GM18861 (cell line): ENCODE results near the gene SMARCA2.
A peak's percentile ranks its signal among the peaks of the same experiment; 100 is the strongest.

Experiments used
- ATAC-seq: cut with Tn5 transposase; IDR thresholded peaks from one replicate; pipeline ENCODE4 v1.9.1; 2021; ENCODE audit not compliant: unreplicated experiment

Gene SMARCA2

DNA sequence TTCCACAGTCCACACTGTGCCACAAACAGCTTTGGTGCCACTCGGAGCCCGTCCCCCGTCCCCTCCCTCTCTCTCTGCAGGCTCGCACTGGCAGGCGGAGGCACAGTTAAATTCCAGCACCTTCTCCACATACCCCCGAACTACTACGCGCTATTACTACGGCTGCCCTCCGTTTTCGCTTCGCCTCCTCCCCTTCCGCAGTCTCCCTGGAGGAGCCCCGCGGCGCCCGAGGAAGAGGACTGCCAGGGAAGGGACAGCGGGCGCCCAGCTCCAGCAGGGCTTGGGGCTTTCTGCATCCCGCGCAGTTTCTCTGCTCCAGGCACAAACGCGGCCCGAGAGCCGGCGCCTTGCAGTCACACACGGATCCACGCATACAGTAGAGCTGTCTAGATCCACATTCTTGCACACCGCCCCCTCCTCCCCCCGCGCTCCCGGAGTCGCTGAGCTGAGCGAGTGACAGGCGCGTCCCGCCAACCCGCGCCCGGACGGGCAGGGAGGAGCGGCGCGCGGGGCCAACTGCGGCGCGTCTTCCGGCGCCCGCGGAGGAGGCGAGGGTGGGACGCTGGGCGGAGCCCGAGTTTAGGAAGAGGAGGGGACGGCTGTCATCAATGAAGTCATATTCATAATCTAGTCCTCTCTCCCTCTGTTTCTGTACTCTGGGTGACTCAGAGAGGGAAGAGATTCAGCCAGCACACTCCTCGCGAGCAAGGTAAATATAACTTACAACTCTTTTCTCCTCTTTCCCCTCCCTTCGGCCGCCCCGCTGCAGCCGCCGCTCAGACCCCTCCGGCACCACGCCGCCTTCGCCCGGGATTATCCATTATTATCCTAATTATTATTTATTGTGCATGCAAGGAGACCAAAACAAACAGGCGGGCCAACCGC, at the start of gene SMARCA2:
TSS of gene SMARCA2 (plus strand) at position 652 of the 885 bp plus-strand sequence. CDS start 13,676 bp downstream, outside the sequence.
- peak; percentile 80 for ATAC-seq

DNA sequence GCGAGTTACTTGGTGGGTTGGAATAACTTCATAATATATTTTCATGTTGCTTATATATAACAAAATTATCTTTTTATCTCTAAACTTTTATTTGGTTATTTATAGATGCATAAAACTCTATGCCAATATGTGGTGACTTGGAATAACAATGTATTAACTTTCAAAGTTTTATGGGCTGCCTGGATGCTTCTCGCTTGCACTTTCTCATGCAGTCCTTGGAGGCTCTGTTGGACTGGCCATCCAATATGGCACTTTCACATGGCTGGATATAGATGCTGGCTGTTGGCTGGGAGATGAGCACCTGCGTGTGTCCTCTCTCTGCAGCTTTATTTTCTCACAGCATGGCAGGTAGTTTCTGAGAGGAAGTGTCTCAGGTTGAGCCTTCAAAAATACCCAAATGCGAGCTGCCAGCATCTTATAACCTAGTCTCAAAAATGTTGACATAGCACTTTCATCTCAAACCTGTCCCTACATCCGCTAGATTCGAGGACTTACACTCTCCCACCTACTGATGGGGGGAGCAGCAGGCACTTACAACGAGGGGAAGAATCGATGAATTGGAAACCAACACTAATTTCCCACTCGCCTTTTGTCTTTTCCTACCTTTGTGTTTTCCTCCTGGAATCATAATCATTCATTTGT, 48.3 kb upstream of the SMARCA2 start:
- ATAC-seq, result no peak

DNA sequence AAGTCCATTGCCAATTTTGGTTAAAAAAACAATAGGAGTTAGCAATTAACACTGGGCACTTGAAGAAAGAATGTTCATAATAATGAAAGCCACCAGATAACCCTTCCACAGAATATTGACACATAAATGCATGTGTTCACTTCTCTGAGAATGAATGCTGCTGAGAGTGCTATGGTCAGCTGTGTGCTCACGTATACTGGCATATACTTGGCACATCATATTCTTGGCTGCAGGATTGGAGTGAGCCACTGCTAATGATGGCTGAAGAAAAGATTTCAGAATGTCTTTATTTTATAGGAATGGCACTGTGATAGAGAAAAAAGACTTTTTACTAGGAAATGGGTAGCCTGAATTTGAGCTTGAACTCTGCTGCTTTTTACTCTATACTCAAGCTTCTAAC, 46.0 kb upstream of the SMARCA2 start:
- no peak for ATAC-seq

DNA sequence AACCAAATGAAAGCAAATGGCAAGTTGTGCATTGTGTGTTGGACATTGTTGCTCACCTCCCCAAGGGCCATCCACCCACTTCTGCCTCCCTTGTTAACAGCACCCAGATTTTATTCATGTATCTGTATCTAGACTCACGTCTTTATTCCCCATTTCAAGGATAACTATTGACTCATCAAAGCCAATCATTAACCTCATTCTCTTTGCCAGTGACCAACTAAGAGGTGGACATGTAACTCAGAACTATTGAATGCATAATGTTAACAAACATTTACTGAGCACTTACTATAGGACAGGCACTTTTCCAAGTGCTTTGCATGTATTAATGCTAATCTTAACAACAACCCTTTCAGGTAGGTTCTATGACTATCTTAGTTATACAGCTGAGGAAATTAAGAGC, 45.2 kb upstream of the SMARCA2 start:
- ATAC-seq, result no peak

DNA sequence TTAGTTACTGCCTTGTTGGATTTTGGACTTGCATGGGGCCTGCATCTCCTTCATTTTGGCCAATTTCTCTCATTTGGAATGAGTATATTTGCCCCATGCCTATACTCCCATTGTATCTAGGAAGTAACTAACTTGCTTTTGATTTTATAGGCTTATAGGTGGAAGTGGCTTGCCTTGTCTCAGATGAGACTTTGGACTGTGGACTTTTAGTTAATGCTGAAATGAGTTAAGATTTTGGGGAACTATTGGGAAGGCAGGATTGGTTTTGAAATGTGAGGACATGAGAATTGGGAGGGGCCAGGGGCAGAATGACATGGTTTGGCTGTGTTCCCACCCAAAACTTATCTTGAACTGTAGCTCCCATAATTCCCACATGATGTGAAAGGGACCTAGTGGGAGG, 42.5 kb upstream of the SMARCA2 start:
- no peak for ATAC-seq

DNA sequence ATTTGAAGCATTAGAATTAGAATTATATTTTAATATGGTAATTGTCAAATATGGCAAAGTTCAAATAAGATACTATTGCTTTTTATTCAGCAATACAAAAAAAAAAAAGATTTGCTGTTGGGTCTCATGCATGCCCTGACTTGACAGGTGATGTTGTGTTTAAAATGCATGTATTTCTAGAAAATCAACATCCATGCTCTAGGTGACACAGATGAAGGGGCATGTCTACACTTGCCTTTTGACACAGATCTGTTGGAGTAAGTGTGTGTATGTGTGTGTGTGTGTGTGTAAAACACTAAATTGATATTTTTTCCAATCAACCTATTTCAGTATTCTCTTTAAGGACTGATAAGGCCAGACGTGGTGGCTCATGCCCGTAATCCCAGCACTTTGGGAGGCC, 38.1 kb upstream of the SMARCA2 start:
- ATAC-seq, result no peak

DNA sequence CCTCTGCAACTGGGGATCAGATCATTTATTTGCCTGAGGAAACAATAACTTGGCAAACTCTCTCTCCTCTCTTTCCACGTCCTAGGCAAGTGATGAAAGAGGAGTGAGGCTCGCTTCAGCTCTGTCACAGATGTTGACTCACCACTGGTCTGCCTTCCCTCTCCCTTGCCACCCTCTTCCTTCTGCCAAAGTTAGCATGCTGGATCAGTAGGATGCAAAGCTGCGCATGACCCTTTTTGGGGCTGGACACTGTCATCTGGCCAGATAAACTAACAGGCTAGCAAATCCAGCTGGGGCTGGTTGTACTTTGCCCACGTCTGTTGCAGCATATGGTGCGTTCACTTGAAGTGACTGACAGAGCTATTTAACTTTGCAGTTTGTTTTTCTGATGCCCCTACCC, 36.2 kb upstream of the SMARCA2 start:
- no peak for ATAC-seq

DNA sequence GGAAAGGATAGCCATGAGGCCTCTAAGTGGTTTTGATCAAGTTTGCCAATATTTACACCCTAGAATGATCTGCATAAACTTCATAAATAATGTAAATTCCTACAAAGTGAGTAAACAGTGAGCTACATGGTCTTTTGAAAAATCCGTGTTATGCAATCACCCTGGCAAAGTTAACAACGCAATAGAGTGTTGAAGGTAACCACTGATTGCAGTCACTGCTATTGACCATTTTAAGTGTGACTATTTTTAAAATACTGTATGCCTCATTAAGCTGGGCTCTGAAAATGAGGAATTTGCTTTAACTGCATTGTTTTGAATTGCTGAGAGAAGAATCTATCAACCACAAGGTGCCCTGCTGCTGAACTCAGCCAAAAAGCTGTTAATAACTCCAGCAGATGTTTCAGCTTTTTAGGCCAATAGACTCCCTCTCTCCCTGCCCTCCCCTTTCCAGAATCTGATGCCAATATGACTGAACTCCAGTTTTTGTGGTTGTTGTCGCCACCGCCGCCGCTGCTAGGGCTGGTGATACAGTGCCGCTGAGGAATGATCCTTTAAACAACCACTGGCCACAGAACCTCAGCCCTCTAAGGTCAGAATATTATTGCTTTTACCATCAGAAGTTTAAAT, 35.3 kb upstream of the SMARCA2 start:
- ATAC-seq, result no peak

DNA sequence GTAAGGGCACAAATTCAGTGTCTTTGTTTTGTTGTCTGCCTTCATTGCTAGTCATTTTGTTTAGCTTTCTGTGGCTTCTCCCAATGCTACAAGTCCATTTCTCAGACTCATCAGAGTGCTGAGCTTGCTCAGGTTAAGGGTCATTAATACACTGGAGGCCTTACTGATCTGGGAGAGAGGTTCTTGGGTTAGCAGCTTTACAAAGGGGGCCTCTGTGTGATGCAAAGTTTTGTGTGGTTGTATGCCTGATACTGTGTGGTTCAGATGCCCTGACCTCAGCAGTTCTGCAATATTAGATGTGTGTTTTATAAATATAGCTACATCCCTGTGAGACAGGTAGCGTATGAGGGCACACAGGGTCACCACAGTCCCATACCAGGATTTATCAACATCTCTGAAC, 34.8 kb upstream of the SMARCA2 start:
- ATAC-seq, result no peak

DNA sequence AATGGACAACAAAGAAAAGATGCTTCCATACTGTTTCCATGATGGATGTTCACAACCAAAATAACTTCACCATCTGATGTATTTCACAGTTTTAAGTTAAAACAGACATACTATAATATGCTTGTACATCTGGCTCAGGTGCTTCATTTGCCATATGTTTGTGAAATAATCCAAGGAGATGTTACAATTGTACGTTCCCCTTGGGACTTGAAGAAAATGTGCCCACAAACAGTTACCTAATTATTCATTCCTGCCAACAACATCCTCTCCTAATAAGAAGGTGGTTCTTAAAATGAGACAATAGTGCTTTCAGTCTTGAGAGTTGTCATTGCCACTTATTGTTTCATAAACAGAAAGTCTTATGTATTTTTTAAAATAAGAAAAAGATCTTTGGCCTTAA, 33.1 kb upstream of the SMARCA2 start:
- ATAC-seq, result no peak

DNA sequence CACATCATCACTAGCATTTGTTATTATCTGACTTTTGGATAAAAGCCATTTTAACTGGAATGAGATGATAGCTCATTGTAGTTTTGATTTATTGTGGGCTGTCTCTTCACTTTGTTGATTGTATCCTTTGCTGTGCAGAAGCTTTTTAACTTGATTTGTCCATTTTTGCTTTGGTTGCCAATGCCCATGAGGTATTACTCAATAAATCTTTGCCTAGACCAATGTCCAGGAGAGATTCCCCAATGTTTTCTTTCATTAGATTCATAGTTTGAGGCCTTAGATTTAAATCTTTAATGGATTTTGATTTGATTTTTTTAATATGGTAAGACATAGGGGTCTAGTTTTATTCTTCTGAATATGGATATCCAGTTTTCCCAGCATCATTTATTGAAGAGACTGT, 28.8 kb upstream of the SMARCA2 start:
- no peak for ATAC-seq

DNA sequence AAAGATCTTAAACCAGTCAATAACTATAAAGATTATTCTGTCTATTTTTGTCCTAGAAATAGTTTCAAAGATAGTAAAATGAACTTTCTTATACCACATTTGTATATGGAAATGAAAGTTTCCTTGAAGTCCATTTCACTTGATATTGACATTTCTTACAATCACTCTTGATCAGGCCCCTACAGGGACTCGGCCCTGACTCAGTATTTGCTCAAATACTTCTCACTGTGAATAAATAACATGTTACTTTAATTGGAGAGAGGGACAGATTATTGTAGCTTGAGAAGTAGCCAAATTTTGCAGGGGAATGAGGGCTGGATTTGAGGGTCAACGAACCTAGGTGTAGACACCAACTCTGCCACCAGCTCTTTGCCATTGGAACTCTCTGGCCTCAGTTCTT, 25.6 kb upstream of the SMARCA2 start:
- ATAC-seq, result no peak

DNA sequence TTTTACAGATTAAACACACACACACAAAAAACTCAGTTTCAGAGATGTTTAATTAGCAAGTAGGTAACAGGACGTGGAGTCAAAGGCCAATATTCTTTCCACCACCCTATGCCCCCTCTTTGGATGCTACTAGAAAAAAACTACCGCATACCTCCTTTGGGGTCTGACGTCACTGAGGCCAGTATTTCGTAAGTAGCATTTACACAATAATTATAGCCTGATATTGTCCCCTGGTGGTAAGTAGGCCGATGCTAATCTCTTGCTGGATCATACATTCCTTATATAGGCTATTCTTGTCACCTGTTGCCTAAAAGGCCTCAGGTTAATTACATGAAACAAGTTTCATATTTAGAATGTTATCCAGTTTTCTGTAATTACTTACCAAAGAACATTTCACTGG, 21.0 kb upstream of the SMARCA2 start:
- no peak for ATAC-seq

DNA sequence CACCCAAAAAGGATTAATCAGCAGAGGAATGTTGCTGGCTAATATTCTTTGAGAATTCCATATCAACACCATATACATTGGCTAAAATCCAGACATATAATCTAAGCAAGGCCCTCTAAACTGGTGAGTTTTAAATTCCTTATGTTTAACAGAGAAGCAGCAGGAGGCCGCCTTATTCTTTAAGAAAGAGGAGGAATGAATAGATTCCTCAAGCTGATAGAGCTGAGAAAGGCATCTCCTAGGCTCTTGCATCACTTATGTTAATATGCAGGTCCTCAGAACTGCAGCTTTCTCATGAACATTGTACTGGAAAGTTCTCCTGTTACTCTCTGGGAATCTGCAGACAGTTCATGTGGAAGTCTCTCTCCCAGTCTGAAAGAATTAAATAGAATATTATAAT, 20.1 kb upstream of the SMARCA2 start:
- no peak for ATAC-seq

DNA sequence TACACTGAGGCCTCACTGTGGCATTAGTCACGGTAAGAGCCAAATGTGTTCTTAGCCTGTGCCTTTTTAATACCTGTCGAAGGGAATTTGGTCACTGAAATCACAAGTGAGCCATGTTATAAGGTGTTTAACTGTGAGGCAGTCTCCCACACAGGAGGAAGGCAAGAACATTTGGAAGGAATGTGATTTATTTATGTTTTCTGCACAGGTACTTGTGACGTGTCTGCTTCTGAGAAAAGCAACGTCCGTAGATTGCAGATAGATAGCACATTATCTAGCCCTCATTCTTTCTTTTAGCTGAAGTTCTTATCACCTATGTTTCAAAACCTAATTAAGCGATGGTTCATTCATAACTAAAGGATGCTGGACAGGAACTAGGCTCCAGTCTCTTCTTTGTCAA, 19.0 kb upstream of the SMARCA2 start:
- no peak for ATAC-seq

DNA sequence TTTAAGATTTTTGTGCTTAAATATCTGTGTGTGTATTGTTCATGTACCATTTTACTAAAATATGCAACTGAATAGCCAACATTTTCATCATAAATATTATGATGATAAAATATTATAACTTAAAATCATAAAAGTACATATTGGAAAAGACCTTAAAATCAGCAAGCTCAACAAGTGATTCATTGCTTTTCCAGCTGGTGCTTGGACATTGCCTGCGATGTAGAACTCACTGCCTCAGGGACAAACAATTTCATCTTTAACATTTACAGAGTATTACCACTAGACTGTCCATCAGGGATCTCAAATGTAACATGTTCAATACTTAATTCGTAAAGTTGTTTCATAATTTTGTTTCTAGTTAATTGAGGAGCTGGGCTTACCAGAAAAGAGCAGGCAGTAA, 17.5 kb upstream of the SMARCA2 start:
- no peak for ATAC-seq

DNA sequence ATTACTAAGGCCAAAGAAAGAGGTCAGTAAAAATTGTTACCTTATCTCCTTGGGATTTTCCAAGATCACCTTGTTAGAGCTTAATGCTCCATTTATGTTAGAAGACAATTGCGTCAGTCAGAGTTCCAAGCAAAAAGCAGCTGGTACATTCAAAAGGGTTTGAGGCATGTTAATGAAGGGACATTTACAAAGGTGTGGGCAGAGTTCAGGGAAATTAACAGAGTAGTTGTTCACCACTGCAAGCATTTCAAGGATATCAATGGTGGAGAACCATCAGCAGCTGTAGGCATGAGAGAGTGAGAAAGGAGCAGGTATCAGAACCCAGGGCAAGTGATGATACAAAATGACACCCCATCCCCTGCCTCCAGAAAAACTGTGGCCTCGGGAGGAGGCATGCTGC, 17.0 kb upstream of the SMARCA2 start:
- ATAC-seq, result no peak

DNA sequence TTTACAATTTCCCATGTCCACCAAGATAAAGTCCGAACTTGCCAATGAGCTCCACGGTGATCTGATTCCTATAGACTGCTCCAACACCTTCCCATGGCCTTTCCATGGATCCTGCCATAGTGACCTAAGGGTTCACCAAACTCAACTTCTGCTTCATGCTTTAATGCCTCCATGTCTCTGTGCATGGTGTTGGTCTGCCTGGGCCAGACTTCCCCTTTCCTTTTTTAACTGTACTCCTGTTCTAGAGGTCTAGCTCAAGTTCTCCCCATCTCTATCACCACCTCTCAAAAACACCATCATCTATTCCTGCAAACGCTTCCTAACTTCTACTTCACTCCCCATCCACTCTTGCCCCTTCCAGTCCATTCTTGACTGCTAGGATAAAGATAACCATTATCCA, 14.8 kb upstream of the SMARCA2 start:
- no peak for ATAC-seq

DNA sequence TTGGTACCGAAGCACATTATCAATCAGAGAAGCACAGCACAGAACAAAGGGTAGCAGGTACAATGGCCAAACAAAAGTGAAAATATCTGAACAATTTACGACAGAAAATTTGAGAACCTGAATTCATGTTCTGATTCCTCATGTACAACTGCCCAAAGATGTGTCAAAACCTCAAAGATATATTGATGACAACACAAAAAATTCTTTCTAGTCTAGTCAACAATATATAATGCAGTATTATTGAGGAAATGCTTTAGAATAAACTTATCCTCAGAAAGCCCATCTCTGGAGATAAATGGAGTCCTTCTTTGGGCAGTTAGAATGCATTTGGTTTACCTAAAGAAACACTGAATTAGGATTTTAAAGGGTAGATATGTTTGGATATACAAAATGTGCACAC, 6.8 kb upstream of the SMARCA2 start:
- no peak for ATAC-seq

DNA sequence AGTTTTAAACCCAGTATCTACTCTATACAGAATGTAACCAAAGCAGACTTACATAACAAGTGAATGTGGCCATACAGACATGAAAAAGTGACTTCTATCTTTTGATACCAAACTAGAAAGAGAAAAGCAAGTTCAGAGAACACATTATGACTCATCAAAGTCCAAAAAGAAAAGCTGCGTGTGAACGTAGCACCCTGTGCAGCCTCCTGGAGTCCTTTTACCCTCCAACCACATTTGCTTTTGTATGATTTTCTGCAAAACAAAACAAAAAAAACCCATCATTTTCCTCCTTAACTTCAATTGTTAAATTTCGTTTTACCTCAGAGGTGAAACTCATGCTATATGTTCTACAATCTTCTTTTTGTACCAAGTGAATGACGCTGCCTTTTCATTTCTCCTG, 2.8 kb upstream of the SMARCA2 start:
- ATAC-seq, result peak; percentile 27

DNA sequence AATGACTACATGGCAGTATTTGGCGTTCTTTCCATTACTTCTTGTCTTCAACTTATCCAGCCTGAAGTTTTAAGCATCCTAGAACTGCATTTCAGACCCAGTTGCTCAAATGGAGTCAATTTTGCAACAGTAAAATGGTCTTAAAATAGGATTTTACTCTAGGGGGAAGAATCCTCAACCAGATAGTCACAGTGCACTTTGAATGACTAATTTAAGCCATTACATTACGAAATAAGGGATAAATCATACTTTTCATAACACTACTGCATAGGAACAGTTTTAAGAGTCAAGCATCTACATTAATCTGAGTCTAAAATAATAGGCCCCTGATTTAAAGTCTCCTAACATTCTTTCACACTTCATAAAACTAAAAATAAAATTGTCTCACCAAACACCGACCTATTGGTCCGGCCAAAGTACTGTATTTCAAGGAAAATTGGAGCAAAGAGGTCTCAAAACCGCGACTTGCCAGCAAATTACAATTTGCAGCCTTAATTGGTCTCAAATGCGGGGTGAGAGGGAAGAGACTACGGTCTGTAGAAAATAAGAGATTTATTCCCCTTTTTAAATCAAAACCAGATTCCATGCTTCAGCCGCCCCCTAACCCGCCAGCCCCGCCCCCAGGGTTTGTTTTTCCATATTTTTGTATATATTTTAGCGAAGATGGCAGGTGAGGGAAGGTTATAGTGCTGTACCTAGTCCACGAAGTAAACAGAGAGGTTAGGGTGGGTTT, 1.2 kb upstream of the SMARCA2 start:
- ATAC-seq, result no peak
